Activated naive CD4-positive, alpha-beta T cell treated with anti-CD3 and anti-CD28 coated beads, Interleukin-2, amount 10 ng/mL, durations not matched to agents 7 days and 5 days (primary cell): Measurements from ENCODE around the gene AFG1L.

Experiments used
- CTCF ChIA-PET: fragments of 350-600 bp; sonication (Branson Sonifier 250); formaldehyde crosslinking; loops from one replicate; lab custom pipeline; 2021; ENCODE audit warnings: antibody characterized with exemption; lab: Charles Lee
- DNase-seq: peaks from one replicate; pipeline ENCODE4 v3.0.0-alpha.2; 2020
- H3K27ac Mint-ChIP-seq: one replicate; pipeline ENCODE4 v1.8.0; 2021; ENCODE audit warnings: mild to moderate bottlenecking, moderate library complexity, mixed read lengths
- H3K27me3 Mint-ChIP-seq: one replicate; pipeline ENCODE4 v1.8.0; 2021; ENCODE audit warnings: mild to moderate bottlenecking, mixed read lengths
- H3K36me3 Mint-ChIP-seq: one replicate; pipeline ENCODE4 v1.8.0; 2021; ENCODE audit warnings: mixed read lengths
- H3K4me1 Mint-ChIP-seq: one replicate; pipeline ENCODE4 v1.8.0; 2021; ENCODE audit warnings: mixed read lengths
- H3K4me3 Mint-ChIP-seq: one replicate; pipeline ENCODE4 v1.8.0; 2021; ENCODE audit warnings: mild to moderate bottlenecking, moderate library complexity, mixed read lengths
- H3K9me3 Mint-ChIP-seq: one replicate; pipeline ENCODE4 v1.8.0; 2021; ENCODE audit warnings: mixed read lengths

Gene AFG1L

DNA sequence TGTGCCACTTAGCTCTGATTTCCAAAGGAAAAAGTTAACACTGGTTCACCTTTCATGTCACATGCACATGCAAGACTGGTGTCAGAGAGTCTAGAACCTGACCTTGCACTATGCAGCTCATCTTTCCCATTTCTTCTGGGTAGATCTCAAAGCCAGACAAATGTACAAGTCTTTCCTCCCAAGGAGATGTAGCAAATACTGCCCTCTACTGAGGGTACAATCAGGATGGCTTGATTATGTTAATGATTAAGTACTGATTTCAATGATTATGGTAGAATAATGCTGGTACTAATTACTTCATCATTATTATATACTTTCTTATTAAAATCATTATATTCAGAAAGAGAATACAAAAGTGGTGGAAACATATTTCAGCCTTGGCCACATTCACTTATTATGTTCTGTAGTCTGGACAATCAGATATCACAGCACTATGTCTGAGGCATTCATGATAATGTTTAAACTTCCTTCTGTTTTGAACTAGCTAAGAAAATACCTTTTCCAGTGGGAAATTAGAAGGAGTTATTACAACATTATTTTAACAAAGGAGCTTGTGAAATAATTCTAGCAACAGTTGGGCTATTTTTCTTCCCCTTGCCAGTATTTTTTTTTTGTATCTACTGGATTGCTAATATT is 197.4 kb downstream of the AFG1L start:
- peaks cover 6% of the 10 kb centered on the region for H3K27me3 Mint-ChIP-seq
- H3K36me3 Mint-ChIP-seq: no peaks in the 10 kb centered on the region
- H3K9me3 Mint-ChIP-seq: no peaks in the 10 kb centered on the region

GRCh38 chr6:108494434-108494833 is 199.6 kb downstream of the AFG1L start:
- H3K9me3 Mint-ChIP-seq: no peaks in the 10 kb centered on the region
- DNase-seq: no peak
- no peak overlapping the region for H3K4me3 Mint-ChIP-seq

More for the DNA sequence above, 197.4 kb downstream of the AFG1L start:
- no peak overlapping the region for H3K4me3 Mint-ChIP-seq
- H3K27ac Mint-ChIP-seq: no peak overlapping the region
- no peaks in the 10 kb centered on the region for H3K4me1 Mint-ChIP-seq
- CTCF ChIA-PET: interaction anchor here (0.5 to 3.0 kb wide), 33 partner anchors 9 to 863 kb away, joined by 3 to 37 read pairs (median 4); partner anchors contain the start of genes NR2E1 and SNX3
- no peak for DNase-seq

GRCh38 chr6:108497883-108498282 is 203.0 kb downstream of the AFG1L start:
- Mint-ChIP-seq H3K27me3 (no peaks in the 10 kb centered on the region), H3K4me1 (no peaks in the 10 kb centered on the region)
- CTCF ChIA-PET: interaction anchor here (0.9 kb wide), 1 partner anchor 322 kb away, joined by 4 read pairs; no protein-coding TSS in a partner anchor

More at GRCh38 chr6:108494434-108494833, 199.6 kb downstream of the AFG1L start:
- H3K27me3 Mint-ChIP-seq: peaks cover 6% of the 10 kb centered on the region
- H3K27ac Mint-ChIP-seq: no peak overlapping the region
- CTCF ChIA-PET: interaction anchor here (0.6 to 0.7 kb wide), 2 partner anchors 292 to 1218 kb away, joined by 3 read pairs; no protein-coding TSS in a partner anchor
- H3K4me1 Mint-ChIP-seq: no peaks in the 10 kb centered on the region
- no peaks in the 10 kb centered on the region for H3K36me3 Mint-ChIP-seq

GRCh38 chr6:108501559-108501958 is 206.7 kb downstream of the AFG1L start:
- Mint-ChIP-seq H3K4me3 (no peak overlapping the region), H3K27me3 (no peaks in the 10 kb centered on the region), H3K9me3 (no peaks in the 10 kb centered on the region), H3K36me3 (no peaks in the 10 kb centered on the region), H3K27ac (no peak overlapping the region), H3K4me1 (no peaks in the 10 kb centered on the region)
- DNase-seq: no peak
- CTCF ChIA-PET: no interaction called here

More at GRCh38 chr6:108497883-108498282, 203.0 kb downstream of the AFG1L start:
- DNase-seq: peak; percentile 43
- H3K27ac Mint-ChIP-seq: no peak overlapping the region
- no peaks in the 10 kb centered on the region for H3K9me3 Mint-ChIP-seq
- no peaks in the 10 kb centered on the region for H3K36me3 Mint-ChIP-seq
- H3K4me3 Mint-ChIP-seq: no peak overlapping the region

- no peaks in the 10 kb centered on the region for H3K36me3 Mint-ChIP-seq
- H3K9me3 Mint-ChIP-seq: no peaks in the 10 kb centered on the region
- no peak overlapping the region for H3K4me3 Mint-ChIP-seq
- H3K27ac Mint-ChIP-seq: no peak overlapping the region
- DNase-seq: no peak
- H3K4me1 Mint-ChIP-seq: no peaks in the 10 kb centered on the region
- CTCF ChIA-PET: no interaction called here
- H3K27me3 Mint-ChIP-seq: no peaks in the 10 kb centered on the region
Measured at GRCh38 chr6:108502832-108503231, 208.0 kb downstream of the AFG1L start.

DNA sequence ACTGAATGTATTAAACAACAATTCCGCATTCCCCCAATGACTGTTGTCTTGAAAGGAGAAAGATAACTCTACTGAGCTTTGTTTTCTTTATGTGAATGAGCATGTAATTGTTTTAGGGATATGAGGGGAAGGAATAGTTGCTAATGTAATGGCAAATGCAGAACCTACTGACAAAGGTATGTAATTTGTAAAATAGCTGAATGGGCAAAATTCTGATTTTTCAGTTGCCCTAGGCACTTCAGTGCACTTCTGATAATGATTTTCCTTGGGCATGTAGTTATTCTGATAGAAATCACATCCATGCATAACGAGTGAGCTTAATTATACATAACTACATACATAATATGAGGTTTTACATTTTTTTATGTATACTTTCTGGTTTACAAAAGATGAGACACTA is 212.5 kb downstream of the AFG1L start:
- no peaks in the 10 kb centered on the region for H3K9me3 Mint-ChIP-seq
- H3K27ac Mint-ChIP-seq: no peak overlapping the region
- H3K4me1 Mint-ChIP-seq: no peaks in the 10 kb centered on the region
- H3K4me3 Mint-ChIP-seq: no peak overlapping the region
- CTCF ChIA-PET: interaction anchor here (0.6 kb wide), 1 partner anchor 392 kb away, joined by 3 read pairs; no protein-coding TSS in a partner anchor
- peaks cover 3% of the 10 kb centered on the region for H3K27me3 Mint-ChIP-seq
- no peaks in the 10 kb centered on the region for H3K36me3 Mint-ChIP-seq
- DNase-seq: no peak

DNA sequence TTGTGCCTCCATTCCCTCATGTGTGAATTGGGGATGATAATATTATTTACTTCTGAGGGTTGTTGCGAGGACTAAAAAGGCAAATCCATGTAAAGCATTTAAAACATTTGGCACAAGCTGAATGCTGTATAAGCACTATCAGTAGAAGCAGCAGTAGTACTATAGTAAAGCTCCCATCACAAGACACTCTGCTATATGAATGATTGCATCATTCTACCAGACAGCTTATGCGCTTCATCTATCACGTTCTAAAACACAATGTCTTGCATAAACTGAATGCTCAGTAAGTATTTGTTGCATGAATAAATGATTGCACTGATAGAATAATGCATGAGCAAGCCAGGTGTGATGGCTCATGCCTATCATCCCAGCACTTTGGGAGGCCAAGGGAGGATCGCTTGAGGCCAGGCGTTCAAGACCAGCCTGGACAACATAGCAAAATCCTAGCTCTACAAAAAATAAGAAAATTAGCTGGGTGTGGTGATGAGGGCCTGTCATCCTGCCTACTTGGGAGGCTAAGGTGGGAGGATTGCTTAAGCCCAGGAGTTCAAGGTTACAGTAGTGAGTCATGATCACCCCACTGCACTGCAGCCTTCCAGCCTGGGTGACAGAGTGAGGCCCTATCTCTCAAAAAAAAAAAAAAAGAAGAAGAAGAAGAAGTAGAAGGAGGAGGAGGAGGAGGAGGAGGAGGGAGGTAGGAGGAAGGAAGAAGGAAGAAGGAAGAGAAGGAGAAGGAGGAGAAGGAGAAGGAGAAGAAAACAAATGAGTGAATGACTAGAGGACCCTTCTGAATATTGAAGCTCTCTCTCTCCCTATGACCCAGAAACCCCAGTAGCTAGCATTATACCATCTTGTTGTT is 215.8 kb downstream of the AFG1L start:
- DNase-seq: no peak
- no peaks in the 10 kb centered on the region for H3K4me1 Mint-ChIP-seq
- no peak overlapping the region for H3K27ac Mint-ChIP-seq
- CTCF ChIA-PET: interaction anchor here (1.0 kb wide), 1 partner anchor 10 kb away, joined by 4 read pairs; no protein-coding TSS in a partner anchor
- no peak overlapping the region for H3K4me3 Mint-ChIP-seq
- H3K27me3 Mint-ChIP-seq: peaks cover 3% of the 10 kb centered on the region
- no peaks in the 10 kb centered on the region for H3K36me3 Mint-ChIP-seq
- peaks cover 5% of the 10 kb centered on the region for H3K9me3 Mint-ChIP-seq

DNA sequence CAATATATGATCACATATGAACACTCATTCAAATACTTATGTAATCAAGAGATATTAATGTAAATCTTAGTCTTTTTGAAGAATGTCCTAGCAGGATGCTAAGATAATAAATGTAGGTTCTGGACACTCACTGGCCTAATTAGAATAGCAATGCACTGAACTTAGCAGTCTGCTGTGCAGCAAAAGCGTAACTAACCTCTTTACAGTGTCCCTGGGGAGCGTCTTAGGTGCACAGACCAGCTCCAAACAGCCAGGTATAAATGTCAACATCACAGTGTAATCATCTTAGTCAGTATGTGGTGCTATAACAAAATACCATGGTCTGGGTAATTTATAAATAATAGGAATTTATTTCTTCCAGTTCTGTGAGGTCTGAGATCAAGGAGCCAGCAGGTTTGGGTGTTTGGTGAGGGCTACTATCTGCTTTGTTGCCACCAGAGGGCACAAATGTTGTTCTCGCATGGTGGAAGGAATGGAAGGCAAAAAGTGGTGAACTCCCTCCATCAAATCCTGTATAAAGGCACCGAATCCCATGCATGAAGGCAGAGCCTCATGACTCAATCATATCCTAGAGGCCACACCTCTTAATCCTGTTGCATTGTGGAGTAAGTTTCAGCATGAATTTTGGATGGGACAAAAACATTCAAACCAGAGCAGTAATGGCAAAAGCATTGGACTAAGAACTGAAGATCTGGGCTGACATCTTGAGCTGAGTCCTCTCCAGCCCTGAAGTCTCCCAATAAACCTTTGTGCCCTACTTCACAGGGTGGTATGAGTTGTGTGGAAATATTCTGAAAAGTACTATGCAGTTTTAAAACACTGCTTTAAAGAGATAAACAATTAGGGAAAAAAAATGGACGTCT is 224.1 kb downstream of the AFG1L start:
- Mint-ChIP-seq H3K27ac (no peak overlapping the region), H3K9me3 (no peaks in the 10 kb centered on the region), H3K27me3 (no peaks in the 10 kb centered on the region), H3K4me3 (no peak overlapping the region), H3K36me3 (no peaks in the 10 kb centered on the region), H3K4me1 (no peaks in the 10 kb centered on the region)
- peak; percentile 36 for DNase-seq
- CTCF ChIA-PET: interaction anchor here (0.8 to 1.4 kb wide), 5 partner anchors 14 to 375 kb away, joined by 3 to 4 read pairs (median 3); no protein-coding TSS in a partner anchor

DNA sequence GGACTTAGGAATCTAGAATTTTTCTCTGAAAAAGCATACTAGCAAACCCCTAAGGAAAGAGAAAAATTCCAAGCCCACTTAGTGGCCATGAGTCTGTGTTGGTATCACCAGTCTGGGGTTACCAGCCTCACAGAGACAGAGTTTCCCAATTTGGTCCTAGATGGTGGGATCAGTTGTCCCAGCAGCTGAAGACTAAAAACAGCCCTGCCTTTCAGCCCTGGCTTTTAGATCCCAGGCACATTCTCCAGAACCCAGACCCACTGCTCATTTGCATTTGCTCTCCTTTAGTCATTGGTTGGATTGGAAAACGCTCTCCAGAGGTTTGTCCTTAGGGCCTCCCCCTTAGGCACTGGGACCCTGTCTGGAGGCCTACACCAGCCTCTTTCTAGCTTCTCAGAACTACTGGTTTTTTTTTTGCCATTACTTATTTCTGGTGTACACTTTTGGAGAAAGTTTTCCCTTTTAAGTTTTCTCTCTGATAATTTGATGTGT is 226.8 kb downstream of the AFG1L start:
- H3K4me3 Mint-ChIP-seq: no peak overlapping the region
- no peak for DNase-seq
- CTCF ChIA-PET: interaction anchor here (0.6 to 0.9 kb wide), 4 partner anchors 10 to 433 kb away, joined by 3 to 4 read pairs (median 3); no protein-coding TSS in a partner anchor
- H3K27ac Mint-ChIP-seq: no peak overlapping the region
- no peaks in the 10 kb centered on the region for H3K9me3 Mint-ChIP-seq
- H3K4me1 Mint-ChIP-seq: no peaks in the 10 kb centered on the region
- H3K36me3 Mint-ChIP-seq: no peaks in the 10 kb centered on the region
- H3K27me3 Mint-ChIP-seq: no peaks in the 10 kb centered on the region

DNA sequence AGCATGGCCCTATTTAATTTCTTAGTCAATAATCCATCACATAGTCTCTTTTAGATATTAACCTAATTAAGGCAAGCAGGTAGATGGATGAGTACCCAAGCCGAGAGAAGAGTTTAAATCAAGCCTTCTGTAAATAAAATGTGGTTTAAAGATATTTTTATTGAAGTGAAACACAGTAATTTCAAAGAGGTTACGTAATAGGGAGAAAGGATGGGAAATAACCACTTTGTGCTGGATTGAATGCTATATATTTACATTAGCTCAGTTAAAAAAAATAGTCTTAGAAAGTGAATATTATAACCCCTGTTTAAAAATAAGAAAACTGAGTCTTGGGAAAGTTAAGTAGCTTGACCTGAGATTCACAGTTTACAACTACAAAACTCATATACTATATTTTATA is 228.8 kb downstream of the AFG1L start:
- Mint-ChIP-seq H3K27ac (no peak overlapping the region), H3K27me3 (peaks cover 5% of the 10 kb centered on the region), H3K36me3 (no peaks in the 10 kb centered on the region), H3K4me3 (no peak overlapping the region), H3K9me3 (no peaks in the 10 kb centered on the region), H3K4me1 (no peaks in the 10 kb centered on the region)
- CTCF ChIA-PET: interaction anchor here (1.2 to 1.8 kb wide), 5 partner anchors 11 to 432 kb away, joined by 3 to 6 read pairs (median 4); no protein-coding TSS in a partner anchor
- no peak for DNase-seq

DNA sequence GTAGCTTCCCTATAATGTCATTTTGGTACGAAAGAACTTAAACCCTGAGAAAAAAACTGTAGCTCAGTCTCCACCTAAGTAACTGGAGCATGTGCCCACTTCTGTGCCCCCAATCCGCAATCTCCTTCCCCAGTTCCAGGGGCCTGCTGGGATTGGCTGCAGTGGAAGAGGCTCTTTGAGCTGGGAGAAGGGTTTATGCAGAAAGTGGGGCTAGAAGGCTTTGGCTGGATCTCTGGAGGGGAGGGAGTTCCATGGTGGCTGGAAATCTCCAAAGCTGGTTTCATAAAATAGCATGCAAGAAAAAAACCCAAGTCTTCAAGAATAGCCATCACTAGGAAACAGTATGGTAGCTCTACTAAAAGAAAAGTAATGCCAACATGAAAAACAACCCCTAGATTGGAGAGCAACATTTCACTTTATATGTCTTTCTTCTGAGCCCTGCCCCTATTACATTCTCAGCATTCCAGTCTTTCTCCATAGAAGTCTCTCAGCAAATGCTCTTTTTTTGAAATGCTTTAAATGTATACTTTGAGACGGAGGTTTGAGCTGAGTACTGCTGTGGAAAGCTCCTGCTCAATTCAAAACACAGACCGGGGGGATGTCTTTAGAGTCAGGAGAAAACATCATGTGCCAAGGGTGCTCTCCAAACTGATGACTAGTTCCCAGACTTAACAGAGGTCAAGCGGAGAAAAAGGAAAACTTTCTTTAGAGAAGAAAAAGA is 229.8 kb downstream of the AFG1L start:
- no peak for DNase-seq
- Mint-ChIP-seq H3K27me3 (peaks cover 5% of the 10 kb centered on the region), H3K4me1 (no peaks in the 10 kb centered on the region), H3K27ac (no peak overlapping the region), H3K4me3 (no peak overlapping the region), H3K9me3 (no peaks in the 10 kb centered on the region), H3K36me3 (no peaks in the 10 kb centered on the region)
- CTCF ChIA-PET: interaction anchor here (1.0 to 1.8 kb wide), 7 partner anchors 12 to 431 kb away, joined by 3 to 6 read pairs (median 4); no protein-coding TSS in a partner anchor

DNA sequence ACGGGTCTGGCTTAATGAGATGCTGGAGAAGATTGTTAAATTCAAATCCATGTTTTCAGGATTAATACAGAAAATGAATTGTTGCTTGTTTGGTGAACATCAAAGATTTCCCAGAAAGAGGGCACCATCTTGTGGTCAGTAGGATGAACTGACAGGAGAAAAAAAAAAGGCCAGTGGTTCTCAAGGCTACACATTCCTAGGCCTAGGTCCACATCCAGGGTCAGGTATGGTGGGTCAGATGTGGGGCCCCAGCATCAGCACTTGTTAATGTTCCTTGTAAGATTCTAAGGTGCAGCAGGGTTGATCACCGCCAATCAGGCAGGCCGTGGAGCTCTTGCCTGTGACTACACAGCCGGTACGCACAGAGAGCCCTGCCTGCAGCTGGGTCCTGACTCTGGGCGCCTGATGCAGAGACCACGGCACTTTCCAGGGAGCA is 231.9 kb downstream of the AFG1L start:
- CTCF ChIA-PET: interaction anchor here (1.1 kb wide), 2 partner anchors 18 to 34 kb away, joined by 3 read pairs; no protein-coding TSS in a partner anchor
- H3K36me3 Mint-ChIP-seq: no peaks in the 10 kb centered on the region

More for the DNA sequence above, 231.9 kb downstream of the AFG1L start:
- H3K27me3 Mint-ChIP-seq: peaks cover 9% of the 10 kb centered on the region
- no peak overlapping the region for H3K27ac Mint-ChIP-seq
- no peak for DNase-seq
- no peaks in the 10 kb centered on the region for H3K9me3 Mint-ChIP-seq
- H3K4me3 Mint-ChIP-seq: no peak overlapping the region
- H3K4me1 Mint-ChIP-seq: no peaks in the 10 kb centered on the region
